ENCODE data around the gene SEMA6A.

- TF ChIP-seq TCF4 (CRISPR knock-in tag; IDR thresholded peaks at IDR 0.05; ENCODE audit: borderline replicate concordance) = no peak
- no peak for TF ChIP-seq ARNTL (CRISPR knock-in tag; IDR thresholded peaks at IDR 0.05; ENCODE audit: borderline replicate concordance, low read depth)
- TF ChIP-seq CREB5 (CRISPR knock-in tag; IDR thresholded peaks at IDR 0.05; ENCODE audit: low read depth) = no peak
- no peak for TF ChIP-seq ZNF70 (CRISPR knock-in tag; IDR thresholded peaks at IDR 0.05)
- TF ChIP-seq ZNF8 (CRISPR knock-in tag; IDR thresholded peaks at IDR 0.05) = no peak
- TF ChIP-seq PATZ1 (CRISPR knock-in tag; IDR thresholded peaks at IDR 0.05; ENCODE audit: borderline replicate concordance) = no peak
- no peak for TF ChIP-seq PPARA (CRISPR knock-in tag; IDR thresholded peaks at IDR 0.05; ENCODE audit: borderline replicate concordance)
- TF ChIP-seq ESRRG (CRISPR knock-in tag; IDR thresholded peaks at IDR 0.05) = no peak
- TF ChIP-seq CSRNP3 (CRISPR knock-in tag; IDR thresholded peaks at IDR 0.05) = no peak
- no peak for TF ChIP-seq SNAI2 (CRISPR knock-in tag; IDR thresholded peaks at IDR 0.05)
- no peak for TF ChIP-seq ZNF565 (CRISPR knock-in tag; conservative IDR thresholded peaks at IDR 0.05; ENCODE audit: low read depth)
- TF ChIP-seq ZFP3 (CRISPR knock-in tag; IDR thresholded peaks at IDR 0.05) = no peak
- no peak for TF ChIP-seq RARB (CRISPR knock-in tag; IDR thresholded peaks at IDR 0.05)
Observed at GRCh38 chr5:116409591-116410296, 164.9 kb downstream of the SEMA6A start.
